SKM-1 (cell line): ENCODE results near the gene TCEAL6.
"Not testable (repeated sequence)": the region's sequence is repeated elsewhere in the genome, so short reads cannot be mapped to it uniquely, and the experiment has no call there.

Experiments used
- DNase-seq: peaks from one replicate; lab custom pipeline; 2025; ENCODE audit not compliant: unreplicated experiment; lab: John Stamatoyannopoulos, UW

TCEAL6 gene

DNA sequence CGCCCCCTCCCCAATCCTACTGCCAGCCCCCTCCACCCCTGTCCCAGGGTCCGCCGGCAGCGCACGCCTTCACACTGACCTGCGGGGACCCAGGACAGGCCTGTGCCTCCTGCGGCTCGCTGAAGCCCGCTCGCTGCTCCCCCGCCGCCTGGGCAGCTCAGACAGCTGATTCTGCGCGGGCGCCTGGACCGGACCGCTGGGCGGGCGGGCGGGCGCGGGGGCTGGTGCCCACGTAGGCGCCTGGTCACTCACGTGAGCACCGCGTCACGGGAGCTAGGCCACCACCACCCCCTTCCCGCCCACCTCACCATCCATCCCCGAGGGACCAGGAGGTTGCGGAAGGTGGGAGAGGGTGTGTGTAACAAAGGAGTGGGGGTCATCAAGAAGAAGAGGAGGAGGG is at the start of gene TCEAL6:
Gene TCEAL6, minus strand, starts transcription at position 208 of the 400 bp plus-strand sequence.
- DNase-seq, result not testable (repeated sequence)

DNA sequence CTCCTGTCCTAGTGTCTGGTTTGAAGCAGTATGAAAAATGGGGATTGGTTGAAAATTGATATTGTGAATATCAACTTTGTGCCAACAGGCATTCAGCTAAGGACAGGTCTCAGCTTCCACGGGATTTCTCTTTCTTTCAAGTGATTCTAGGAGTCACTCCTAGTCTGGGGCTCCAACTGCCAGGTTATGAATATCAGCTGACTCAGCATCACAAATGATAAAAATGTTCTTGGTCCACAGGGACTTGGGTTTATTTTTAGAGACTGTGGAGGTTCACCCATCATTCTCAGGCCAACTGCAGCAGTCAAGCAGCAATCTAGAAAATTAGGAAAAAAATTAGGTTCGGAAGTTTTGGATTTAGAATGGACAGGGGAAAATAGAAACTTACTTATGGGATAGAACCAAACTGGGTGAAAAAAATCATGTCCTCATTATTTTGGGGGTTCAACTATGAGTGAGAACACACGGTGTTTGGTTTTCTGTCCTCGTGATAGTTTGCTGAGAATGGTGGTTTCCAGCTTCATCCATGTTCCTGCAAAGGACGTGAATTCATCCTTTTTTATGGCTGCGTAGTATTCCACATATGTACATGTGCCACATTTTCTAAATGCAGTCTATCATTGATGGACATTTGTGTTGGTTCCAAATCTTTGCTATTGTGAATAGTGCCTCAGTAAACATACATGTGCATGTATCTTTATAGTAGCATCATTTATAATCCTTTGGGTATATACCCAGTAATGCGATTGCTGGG is 43.9 kb upstream of the TCEAL6 start:
- DNase-seq, result no peak

DNA sequence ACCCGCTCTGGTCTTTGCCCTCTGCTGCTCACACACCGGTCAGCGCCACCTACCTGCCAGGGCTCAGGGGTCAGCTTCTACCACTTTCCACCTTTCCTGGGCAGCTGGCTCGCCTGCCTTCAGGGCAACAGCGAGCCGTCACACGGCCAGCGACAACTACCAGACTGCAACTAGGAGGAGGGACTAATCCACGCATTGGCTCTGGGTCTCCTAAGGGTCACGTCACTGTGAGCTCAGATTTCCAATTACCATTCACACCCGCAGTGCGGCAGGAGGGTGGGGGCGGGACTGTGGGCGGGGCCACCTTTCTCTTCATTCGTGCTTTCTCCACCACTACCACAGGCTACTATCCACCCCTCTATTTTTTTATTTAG is 13.5 kb upstream of the TCEAL6 start, which contains the start of gene BEX5:
Gene BEX5, minus strand, starts transcription at position 172 of the 374 bp plus-strand sequence. CDS start 1,712 bp downstream, outside the sequence.
- DNase-seq, result peak; percentile 3

DNA sequence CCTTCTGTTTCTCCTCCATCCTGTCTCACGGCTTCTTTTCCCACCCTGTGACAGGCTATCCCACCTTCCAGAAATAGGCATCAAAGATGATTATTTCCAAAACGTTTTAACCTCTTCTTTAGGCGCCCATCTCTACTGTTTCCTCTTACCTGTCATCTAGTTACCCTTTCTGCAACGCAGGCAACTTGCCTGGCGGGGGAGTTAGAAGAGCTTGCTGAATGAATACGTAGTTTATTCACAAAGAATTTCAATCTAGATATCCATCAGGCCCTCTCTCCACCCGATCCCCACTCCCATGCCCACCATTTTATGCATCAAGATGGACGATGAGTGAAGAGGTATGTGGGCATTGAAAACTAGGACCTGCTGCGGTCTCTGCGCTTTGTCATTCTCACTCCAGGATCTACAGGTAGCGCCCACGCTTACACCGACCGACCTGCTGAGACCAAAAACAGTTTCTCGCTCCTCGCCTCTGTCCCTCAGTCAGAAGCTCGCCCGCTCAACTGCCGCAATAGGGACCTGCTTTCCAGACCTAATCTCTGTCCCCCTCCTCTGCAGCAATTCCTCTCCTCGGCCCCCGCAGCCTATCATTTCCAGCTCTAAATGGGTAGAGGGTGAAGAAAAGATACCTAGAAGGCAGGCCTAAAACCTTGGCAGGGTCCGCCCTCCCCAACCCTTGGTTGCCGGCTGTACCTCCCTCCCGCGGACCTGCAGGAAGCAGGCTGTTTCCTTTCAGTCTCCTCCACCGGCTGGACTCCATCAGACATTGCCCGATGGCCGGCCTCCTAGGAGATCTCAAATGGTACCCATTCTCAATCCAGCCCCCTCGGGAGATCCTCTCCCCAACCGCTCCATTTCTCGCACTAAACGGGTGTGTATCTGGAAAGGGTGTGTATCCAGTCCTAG is 12.9 kb upstream of the TCEAL6 start:
- DNase-seq, result no peak

DNA sequence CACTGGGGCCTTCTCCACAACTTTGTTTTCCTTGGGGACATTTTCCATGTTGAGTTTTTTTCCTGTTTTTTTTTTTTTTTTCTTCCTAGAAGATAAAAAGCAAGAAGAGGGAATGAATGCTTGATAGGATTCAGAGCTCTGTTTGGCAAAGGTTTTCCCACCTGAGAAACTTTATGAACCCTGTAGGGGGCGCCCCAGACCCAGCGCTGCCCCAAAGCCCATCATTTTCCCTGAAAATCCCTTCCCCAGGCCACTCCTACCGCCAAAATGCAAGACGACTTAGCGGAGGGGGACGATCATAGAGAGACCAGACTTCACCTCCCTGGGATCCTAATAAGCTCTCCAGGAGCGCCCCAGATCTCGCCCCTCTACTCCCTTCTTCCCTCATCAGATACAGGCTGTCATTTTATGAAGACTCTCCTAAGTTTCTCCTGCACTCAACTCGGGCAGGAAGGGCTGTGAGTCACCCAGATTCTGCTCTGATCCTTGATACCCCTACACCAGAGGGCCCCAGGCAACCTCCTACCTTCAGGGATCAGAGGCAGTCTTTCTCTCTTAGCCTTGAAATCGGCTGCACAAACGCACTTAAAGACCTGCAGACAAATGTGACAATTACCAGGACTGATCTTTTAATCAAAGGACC is 12.1 kb upstream of the TCEAL6 start:
- DNase-seq, result no peak

DNA sequence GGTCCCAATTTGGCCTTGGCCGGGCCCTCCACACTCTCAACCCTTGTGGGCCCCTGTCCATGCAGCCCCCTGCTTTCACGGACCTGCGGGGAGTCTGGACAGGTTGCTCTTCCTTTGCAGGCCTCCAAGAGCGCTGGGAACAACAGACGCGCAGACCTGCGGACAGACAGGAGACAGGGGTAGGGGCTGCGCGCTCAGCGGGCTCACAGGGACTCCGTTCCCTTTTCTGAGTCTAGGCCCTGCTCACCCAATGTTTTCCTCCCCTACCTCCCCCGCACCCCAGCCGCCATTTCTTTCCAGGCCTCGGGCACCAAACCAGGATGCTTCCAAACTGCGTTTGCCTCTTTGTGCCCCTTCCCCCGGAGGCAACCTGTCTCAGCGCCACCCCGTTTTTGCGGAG is 650 bp downstream of the TCEAL6 start:
- not testable (repeated sequence) for DNase-seq

DNA sequence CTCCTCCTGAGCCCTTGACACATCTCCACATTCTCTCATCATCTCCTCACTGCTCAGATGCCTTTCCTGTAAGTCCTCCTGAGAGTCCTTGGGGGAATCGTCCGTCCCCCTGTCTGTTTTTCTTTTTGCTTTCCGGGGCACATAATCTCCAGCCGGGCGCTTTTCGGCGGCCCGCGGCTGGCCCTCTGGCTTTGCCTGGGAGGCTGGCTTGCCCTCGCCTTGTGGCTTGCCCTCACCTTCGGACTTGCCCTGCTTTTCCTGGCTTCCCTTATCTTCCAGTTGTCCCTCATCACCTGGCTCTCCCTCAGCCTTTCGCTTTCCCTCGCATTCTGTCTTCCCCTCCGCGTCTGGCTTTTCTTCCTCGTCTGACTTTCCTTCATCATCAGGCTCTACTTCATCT is 1.4 kb downstream of the TCEAL6 start:
- DNase-seq, result not testable (repeated sequence)

DNA sequence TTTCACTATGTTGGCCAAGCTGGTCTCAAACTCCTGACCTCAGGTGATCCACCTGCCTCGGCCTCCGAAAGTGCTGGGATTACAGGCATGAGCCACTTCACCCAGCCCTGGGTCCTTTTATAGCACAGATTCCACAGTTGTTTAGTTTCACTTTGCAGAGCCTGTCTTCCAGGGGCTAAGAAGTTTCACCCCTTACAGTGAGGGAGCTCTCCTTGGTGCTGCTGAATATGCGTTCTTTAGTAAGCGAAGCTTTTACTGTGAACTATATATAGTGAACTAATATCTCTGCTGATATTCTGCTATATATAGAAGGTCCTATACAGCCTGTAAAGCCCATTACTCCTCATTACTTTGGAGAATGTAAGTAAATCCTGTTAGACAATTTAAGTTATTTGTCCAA is 4.2 kb downstream of the TCEAL6 start:
- DNase-seq, result no peak

DNA sequence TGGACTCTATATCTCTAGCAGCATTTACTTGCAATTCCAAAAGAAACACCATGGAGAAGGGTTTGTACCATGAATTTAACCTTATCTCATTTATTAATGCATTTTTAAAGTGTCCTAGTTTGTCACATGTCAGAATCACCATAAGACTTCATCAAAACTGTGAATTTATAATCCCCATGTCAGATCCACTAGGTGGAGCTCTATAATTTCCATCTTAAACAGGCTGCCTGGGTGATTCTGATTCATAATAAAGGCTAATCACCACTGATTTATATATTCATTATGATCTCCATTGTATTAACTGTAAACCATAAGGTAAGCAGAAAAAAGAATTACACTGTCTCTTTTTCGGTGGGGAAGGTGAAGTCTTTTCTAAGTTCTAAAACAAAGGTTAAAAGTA is 12.8 kb downstream of the TCEAL6 start:
- no peak for DNase-seq

DNA sequence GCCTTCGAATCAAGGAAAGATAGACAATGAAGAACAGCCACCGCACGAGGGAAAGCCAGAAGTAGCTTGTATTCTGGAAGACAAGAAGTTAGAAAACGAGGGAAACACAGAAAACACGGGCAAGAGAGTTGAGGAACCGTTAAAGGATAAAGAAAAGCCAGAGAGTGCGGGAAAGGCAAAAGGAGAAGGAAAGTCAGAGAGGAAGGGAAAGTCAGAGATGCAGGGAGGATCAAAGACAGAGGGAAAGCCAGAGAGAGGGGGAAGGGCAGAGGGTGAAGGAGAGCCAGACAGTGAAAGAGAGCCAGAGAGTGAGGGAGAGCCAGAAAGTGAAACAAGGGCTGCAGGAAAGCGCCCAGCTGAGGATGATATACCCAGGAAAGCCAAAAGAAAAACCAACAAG is 15.4 kb downstream of the TCEAL6 start:
- DNase-seq, result no peak

DNA sequence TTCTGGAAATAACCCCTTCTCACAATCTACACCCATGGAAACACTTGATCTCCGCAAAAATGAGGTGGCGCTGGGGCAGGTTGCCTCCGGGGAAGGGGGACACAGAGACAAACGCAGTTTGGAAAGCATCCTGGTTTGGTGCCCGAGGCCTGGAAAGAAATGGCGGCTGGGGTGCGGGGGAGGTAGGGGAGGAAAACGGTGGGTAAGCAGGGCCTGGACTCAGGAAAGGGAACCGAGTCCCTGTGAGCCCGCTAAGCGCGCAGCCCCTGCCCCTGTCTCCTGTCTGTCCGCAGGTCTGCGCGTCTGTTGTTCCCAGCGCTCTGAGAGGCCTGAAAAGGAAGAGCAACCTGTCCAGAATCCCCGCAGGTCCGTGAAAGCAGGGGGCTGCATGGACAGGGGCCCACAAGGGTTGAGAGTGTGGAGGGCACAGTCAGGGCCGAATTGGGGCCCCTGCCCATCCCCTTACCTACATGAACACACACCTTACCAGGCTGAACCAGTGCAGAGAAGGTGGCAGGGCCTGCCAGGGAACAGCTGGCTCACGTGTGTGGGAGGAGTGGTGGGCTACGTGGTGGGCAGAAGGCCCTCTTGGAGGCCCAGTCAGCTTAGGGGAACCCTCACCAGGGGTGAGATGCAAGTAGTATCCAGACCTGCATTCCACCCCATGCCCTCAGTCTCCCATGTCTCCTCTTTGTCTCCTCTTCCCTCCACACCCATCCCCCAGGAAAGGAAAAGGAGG is 16.0 kb downstream of the TCEAL6 start:
- DNase-seq, result not testable (repeated sequence)

DNA sequence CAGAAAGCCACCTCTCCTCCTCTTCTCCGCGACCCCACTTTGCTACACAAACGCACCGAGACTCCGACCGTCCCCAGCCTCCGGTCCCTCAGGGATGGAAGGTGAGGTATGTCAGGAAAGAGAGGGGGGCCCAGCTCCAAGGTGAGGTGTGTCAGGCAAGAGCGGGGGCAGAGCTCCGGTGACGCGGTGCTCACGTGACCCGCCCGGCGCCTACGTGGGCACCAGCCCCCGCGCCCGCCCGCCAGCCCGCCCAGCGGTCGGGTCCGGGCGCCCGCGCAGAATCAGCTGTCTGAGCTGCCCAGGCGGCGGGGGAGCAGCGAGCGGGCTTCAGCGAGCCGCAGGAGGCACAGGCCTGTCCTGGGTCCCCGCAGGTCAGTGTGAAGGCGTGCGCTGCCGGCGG is 16.8 kb downstream of the TCEAL6 start, which contains the start of gene TCEAL2:
Gene TCEAL2, plus strand, starts transcription at position 244 of the 400 bp plus-strand sequence. CDS start 1,152 bp downstream, outside the sequence.
- DNase-seq, result not testable (repeated sequence)

DNA sequence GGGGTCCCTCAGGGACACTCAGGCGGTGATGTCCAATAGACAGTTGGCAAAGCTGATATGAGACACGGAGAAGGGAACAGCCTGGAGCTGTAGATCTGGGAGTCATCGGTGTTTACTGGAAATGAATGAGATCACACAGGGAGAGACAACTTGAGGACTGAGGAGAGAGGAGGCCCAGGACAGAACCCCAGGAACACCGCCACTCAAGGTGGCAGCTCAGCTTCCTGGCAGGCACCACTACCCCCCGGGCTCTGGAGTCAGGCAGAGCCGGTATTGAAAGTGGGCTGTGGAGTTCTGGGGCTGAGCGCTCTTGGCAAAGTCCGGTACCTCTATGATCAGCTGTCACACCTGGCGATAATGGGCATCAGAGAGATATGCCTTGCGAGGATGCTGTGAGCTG is 17.3 kb downstream of the TCEAL6 start:
- not testable (repeated sequence) for DNase-seq

DNA sequence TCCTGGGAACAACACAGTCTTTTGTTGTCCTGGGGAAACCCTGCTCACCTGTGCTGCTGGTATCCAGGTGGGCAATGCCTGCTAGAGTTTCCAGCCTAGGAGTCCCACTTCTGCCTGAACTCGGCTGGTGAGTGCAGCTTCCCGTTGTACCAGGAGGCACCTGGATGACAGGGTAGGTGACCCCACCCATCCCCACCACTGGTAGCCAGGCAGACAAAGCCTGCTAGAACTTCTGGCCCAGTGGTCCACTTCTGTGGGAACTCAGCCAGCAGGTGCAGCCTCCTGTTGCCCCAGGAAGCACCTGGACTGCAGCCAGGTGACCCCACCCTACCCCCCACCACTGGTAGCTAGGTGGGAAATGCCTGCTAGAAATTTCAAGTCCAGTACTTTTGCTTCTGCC is 26.5 kb downstream of the TCEAL6 start:
- no peak for DNase-seq

DNA sequence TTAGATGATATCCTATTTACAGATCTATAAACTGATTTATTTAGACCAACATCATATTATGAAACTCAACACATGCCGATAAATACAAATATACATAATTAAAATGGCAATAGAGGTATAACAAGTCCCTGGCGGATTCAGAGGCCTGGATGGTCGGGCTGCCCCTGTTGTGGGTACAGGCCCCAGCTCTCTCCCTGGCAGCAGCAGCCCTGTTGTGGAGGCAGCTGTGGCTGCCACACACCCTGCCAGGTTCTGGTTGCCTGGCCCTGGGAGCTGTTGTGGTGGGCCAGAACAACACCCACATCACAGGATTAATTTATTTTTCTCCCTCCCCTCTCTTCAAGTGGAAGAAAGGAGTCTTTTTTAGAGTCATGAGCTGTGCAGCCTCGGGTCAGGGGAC is 28.9 kb downstream of the TCEAL6 start:
- no peak for DNase-seq
